ENCODE measurements around the gene TUSC2. TPM values are rescaled to one million over a fixed set of nuclear protein-coding genes. Genes with fewer than 3 reads are reported as not detected.
A peak's percentile ranks its signal among the peaks of the same experiment; 100 is the strongest.

Gene TUSC2
- total and polyA plus RNA-seq, 2 of the 13 experiments (the other 11 are each of a cell fraction or from before 2014, with no cell fraction given), result 36.7 to 39.1 TPM

- TF ChIP-seq ZNF362 (CRISPR knock-in tag; IDR thresholded peaks at IDR 0.05; ENCODE audit: borderline replicate concordance) (no peak), ZNF382 (CRISPR knock-in tag; IDR thresholded peaks at IDR 0.05; ENCODE audit: borderline replicate concordance) (no peak), NFAT5 (CRISPR knock-in tag; IDR thresholded peaks at IDR 0.05) (peak; percentile 58; the same call in 1 of the 2 replicates), EEA1 (CRISPR knock-in tag; IDR thresholded peaks at IDR 0.05; ENCODE audit: borderline replicate concordance) (no peak), HMG20B (CRISPR knock-in tag; conservative IDR thresholded peaks at IDR 0.05) (no peak), CCDC6 (CRISPR knock-in tag; IDR thresholded peaks at IDR 0.05) (no peak), ZNF710 (CRISPR knock-in tag; IDR thresholded peaks at IDR 0.05; ENCODE audit: borderline replicate concordance) (no peak), SIX4 (CRISPR knock-in tag; IDR thresholded peaks at IDR 0.05) (no peak; the same call in 1 of the 2 replicates), ZNF441 (CRISPR knock-in tag; IDR thresholded peaks at IDR 0.05; ENCODE audit: borderline replicate concordance) (peak; percentile 26; the same call in 1 of the 2 replicates), KLF13 (CRISPR knock-in tag; IDR thresholded peaks at IDR 0.05) (peak; percentile 85), ZNF770 (CRISPR knock-in tag; IDR thresholded peaks at IDR 0.05) (0 out of 2 replicates have a peak, but pooled peaks have one; percentile 15), NKX3-1 (CRISPR knock-in tag; IDR thresholded peaks at IDR 0.05) (0 out of 2 replicates have a peak, but pooled peaks have one; percentile 37), ATF6 (CRISPR knock-in tag; conservative IDR thresholded peaks at IDR 0.05) (no peak), HNF4A (CRISPR knock-in tag; IDR thresholded peaks at IDR 0.05) (no peak)
These were observed 9.3 kb upstream of the TUSC2 start (continued) for GRCh38 chr3:50337175-50337861.

All from HepG2 (cell line).